ENCODE measurements around the gene ANGPT4. TPM values are rescaled to one million over a fixed set of nuclear protein-coding genes. Genes with fewer than 3 reads are reported as not detected.
"Not testable (repeated sequence)": the region's sequence is repeated elsewhere in the genome, so short reads cannot be mapped to it uniquely, and the experiment has no call there.

ANGPT4 gene
- total RNA-seq, 1 donor from 2014 or later, result 0.08 TPM

GRCh38 chr20:905396-905961, 10.7 kb downstream of the ANGPT4 start:
- no peak for ATAC-seq

GRCh38 chr20:904039-904545, 12.0 kb downstream of the ANGPT4 start:
- ATAC-seq, result no peak

GRCh38 chr20:897436-897835, 18.7 kb downstream of the ANGPT4 start:
- not testable (repeated sequence) for ATAC-seq

- no peak for ATAC-seq
Observed at GRCh38 chr20:896501-897025, 19.6 kb downstream of the ANGPT4 start.

GRCh38 chr20:892371-892770, 23.8 kb downstream of the ANGPT4 start:
- ATAC-seq, result not testable (repeated sequence)

- no peak for ATAC-seq
Observed at GRCh38 chr20:891706-892080, 24.4 kb downstream of the ANGPT4 start.

- no peak for ATAC-seq
Observed at GRCh38 chr20:891058-891705, 25.0 kb downstream of the ANGPT4 start.

- ATAC-seq, result no peak
Observed at GRCh38 chr20:890666-891057, 25.5 kb downstream of the ANGPT4 start.

GRCh38 chr20:889932-890463, 26.1 kb downstream of the ANGPT4 start:
- no peak for ATAC-seq

- no peak for ATAC-seq
Observed at GRCh38 chr20:889106-889505, 27.0 kb downstream of the ANGPT4 start.

GRCh38 chr20:888057-888456, 28.1 kb downstream of the ANGPT4 start:
- no peak for ATAC-seq

- no peak for ATAC-seq
Observed at GRCh38 chr20:887137-887536, 29.0 kb downstream of the ANGPT4 start.

- peak; percentile 57 for ATAC-seq
Observed at GRCh38 chr20:884983-885952, 30.9 kb downstream of the ANGPT4 start.

GRCh38 chr20:881783-882144, 34.4 kb downstream of the ANGPT4 start:
- no peak for ATAC-seq

GRCh38 chr20:881051-881782, 34.9 kb downstream of the ANGPT4 start:
- ATAC-seq, result peak; percentile 86

GRCh38 chr20:879626-880025, 36.5 kb downstream of the ANGPT4 start:
- no peak for ATAC-seq

GRCh38 chr20:878511-879307, 37.4 kb downstream of the ANGPT4 start:
- no peak for ATAC-seq

GRCh38 chr20:877814-878213, 38.3 kb downstream of the ANGPT4 start:
- no peak for ATAC-seq

GRCh38 chr20:875115-875514, 41.0 kb downstream of the ANGPT4 start:
- ATAC-seq, result no peak

GRCh38 chr20:873875-874607, 42.1 kb downstream of the ANGPT4 start:
- ATAC-seq, result peak; percentile 24

All from esophagus mucosa (tissue), 1 donor.